ENCODE measurements around the gene PARM1. TPM values are rescaled to one million over a fixed set of nuclear protein-coding genes. Genes with fewer than 3 reads are reported as not detected.

Gene PARM1
- total RNA-seq, 4 donors from 2014 or later, result 12.9 to 25.7 (median 24.1) TPM

- H3K27me3 ChIP-seq, result no peaks in the 10 kb centered on the region
- H3K9me3 ChIP-seq, result no peaks in the 10 kb centered on the region
- intact Hi-C loops (cut with DNase I), result no loop called here
- H3K36me3 ChIP-seq, result no peaks in the 10 kb centered on the region
- DNase-seq (ENCODE audit: extremely low spot score), result no peak
- 88% methylated on average over 1 of the region's 1 CpG for WGBS
- H3K4me3 ChIP-seq, result no peak overlapping the region
- no peak for TF ChIP-seq POLR2A (IDR thresholded peaks at IDR 0.05; ENCODE audit: low read depth)
- H3K27ac ChIP-seq (replicated peaks in 1 of 4), result no peak overlapping the region
- no peaks in the 10 kb centered on the region for H3K4me1 ChIP-seq
Measured at GRCh38 chr4:75030028-75030427, 97.1 kb downstream of the PARM1 start.

- no peaks in the 10 kb centered on the region for H3K9me3 ChIP-seq
- 64% methylated on average over 3 of the region's 3 CpGs for WGBS
- intact Hi-C loops (cut with DNase I), result no loop called here
- H3K4me3 ChIP-seq, result no peak overlapping the region
- H3K27me3 ChIP-seq, result no peaks in the 10 kb centered on the region
- no peak for DNase-seq (ENCODE audit: extremely low spot score)
- no peak overlapping the region for H3K27ac ChIP-seq (replicated peaks in 1 of 4)
- H3K4me1 ChIP-seq, result no peaks in the 10 kb centered on the region
- TF ChIP-seq EP300 (IDR thresholded peaks at IDR 0.05) (no peak), CTCF (IDR thresholded peaks at IDR 0.05) (no peak), POLR2AphosphoS5 (IDR thresholded peaks at IDR 0.05) (no peak), POLR2A (IDR thresholded peaks at IDR 0.05; ENCODE audit: low read depth) (no peak)
- H3K36me3 ChIP-seq, result no peaks in the 10 kb centered on the region
Measured at GRCh38 chr4:75030649-75031235, 97.8 kb downstream of the PARM1 start.

- intact Hi-C loops (cut with DNase I), result no loop called here
- WGBS, result 65% methylated on average over 1 of the region's 1 CpG
- TF ChIP-seq CTCF (IDR thresholded peaks at IDR 0.05), result no peak
- no peak for TF ChIP-seq EP300 (IDR thresholded peaks at IDR 0.05)
- TF ChIP-seq POLR2A (IDR thresholded peaks at IDR 0.05; ENCODE audit: low read depth), result no peak
- no peak for TF ChIP-seq POLR2AphosphoS5 (IDR thresholded peaks at IDR 0.05)
- no peak overlapping the region for H3K4me3 ChIP-seq
- H3K4me1 ChIP-seq, result no peaks in the 10 kb centered on the region
- no peak overlapping the region for H3K27ac ChIP-seq (replicated peaks in 1 of 4)
- DNase-seq (ENCODE audit: extremely low spot score), result no peak
- H3K9me3 ChIP-seq, result no peaks in the 10 kb centered on the region
- no peaks in the 10 kb centered on the region for H3K27me3 ChIP-seq
- H3K36me3 ChIP-seq, result no peaks in the 10 kb centered on the region
Measured at GRCh38 chr4:75031775-75032174, 98.9 kb downstream of the PARM1 start.

- 82% methylated on average over 3 of the region's 3 CpGs for WGBS
- TF ChIP-seq POLR2A (IDR thresholded peaks at IDR 0.05; ENCODE audit: low read depth) (no peak), EP300 (IDR thresholded peaks at IDR 0.05) (no peak), CTCF (IDR thresholded peaks at IDR 0.05) (no peak), POLR2AphosphoS5 (IDR thresholded peaks at IDR 0.05) (no peak)
- Histone ChIP-seq H3K4me3 (no peak overlapping the region), H3K27ac (replicated peaks in 1 of 4) (no peak overlapping the region), H3K36me3 (peaks cover 0 to 4% (median 0%) of the 10 kb centered on the region in 4 donors), H3K9me3 (no peaks in the 10 kb centered on the region), H3K4me1 (no peaks in the 10 kb centered on the region), H3K27me3 (no peaks in the 10 kb centered on the region)
- DNase-seq (ENCODE audit: extremely low spot score), result no peak
- intact Hi-C loops (cut with DNase I), result no loop called here
Measured at GRCh38 chr4:75034523-75034922, 101.6 kb downstream of the PARM1 start.

GRCh38 chr4:75035321-75035720 lies 102.4 kb downstream of the PARM1 start:
- Histone ChIP-seq H3K4me3 (no peak overlapping the region), H3K9me3 (no peaks in the 10 kb centered on the region), H3K36me3 (peaks cover 0 to 4% (median 0%) of the 10 kb centered on the region in 4 donors), H3K27me3 (no peaks in the 10 kb centered on the region), H3K27ac (replicated peaks in 1 of 4) (no peak overlapping the region), H3K4me1 (no peaks in the 10 kb centered on the region)
- DNase-seq (ENCODE audit: extremely low spot score), result no peak
- intact Hi-C loops (cut with DNase I), result no loop called here
- WGBS, result 94% methylated on average over 5 of the region's 5 CpGs
- TF ChIP-seq CTCF (IDR thresholded peaks at IDR 0.05) (no peak), EP300 (IDR thresholded peaks at IDR 0.05) (no peak), POLR2A (IDR thresholded peaks at IDR 0.05; ENCODE audit: low read depth) (no peak), POLR2AphosphoS5 (IDR thresholded peaks at IDR 0.05) (no peak)

Measured in esophagus muscularis mucosa (tissue), 4 donors.